ENCODE data around the gene CAPN5.

Gene CAPN5

GRCh38 chr11:77108436-77108835, 41.7 kb downstream of the CAPN5 start:
- H3K36me3 Mint-ChIP-seq (ENCODE audit: insufficient read depth), result peaks cover 3% of the 10 kb centered on the region
- no peaks in the 10 kb centered on the region for H3K27me3 Mint-ChIP-seq
- ATAC-seq (replicated peaks) (no peak), DNase-seq (no peak)
- no peak overlapping the region for H3K27ac Mint-ChIP-seq
- no peaks in the 10 kb centered on the region for H3K9me3 Mint-ChIP-seq
- no peak overlapping the region for H3K4me3 Mint-ChIP-seq
- H3K4me1 Mint-ChIP-seq (ENCODE audit: low read depth in 2 of 2), result no peaks in the 10 kb centered on the region

- DNase-seq, result no peak
- Mint-ChIP-seq H3K27ac (no peak overlapping the region), H3K4me3 (no peak overlapping the region), H3K27me3 (no peaks in the 10 kb centered on the region), H3K9me3 (no peaks in the 10 kb centered on the region), H3K4me1 (ENCODE audit: low read depth in 2 of 2) (no peaks in the 10 kb centered on the region), H3K36me3 (ENCODE audit: insufficient read depth) (peaks cover 4% of the 10 kb centered on the region)
- no peak for ATAC-seq (replicated peaks)
Measured at GRCh38 chr11:77109236-77110019, 42.7 kb downstream of the CAPN5 start.

DNA sequence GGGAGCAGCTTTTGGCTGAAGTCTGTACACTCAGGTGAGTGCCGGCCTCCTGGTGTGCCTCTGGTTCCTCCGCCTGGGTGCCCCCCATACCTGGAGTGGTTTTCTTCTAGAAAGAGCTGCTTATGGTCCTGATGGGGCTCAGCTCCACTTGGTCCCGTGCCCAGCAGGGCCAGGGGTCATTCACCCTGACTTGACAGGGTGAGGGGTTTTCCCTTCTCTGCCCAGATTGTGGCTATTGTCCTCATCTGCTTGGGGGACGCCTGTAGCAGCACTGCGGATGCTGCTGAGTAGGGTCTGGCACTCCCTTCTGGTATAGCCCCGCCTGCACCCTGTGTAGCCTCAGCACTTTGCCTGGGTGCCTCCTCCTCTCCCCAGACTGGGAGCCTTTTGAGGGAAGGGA, 44.1 kb downstream of the CAPN5 start:
- H3K36me3 Mint-ChIP-seq (ENCODE audit: insufficient read depth), result peaks cover 4% of the 10 kb centered on the region
- DNase-seq, result no peak
- no peaks in the 10 kb centered on the region for H3K27me3 Mint-ChIP-seq
- H3K27ac Mint-ChIP-seq, result no peak overlapping the region
- no peak for ATAC-seq (replicated peaks)
- no peaks in the 10 kb centered on the region for H3K9me3 Mint-ChIP-seq
- no peak overlapping the region for H3K4me3 Mint-ChIP-seq
- H3K4me1 Mint-ChIP-seq (ENCODE audit: low read depth in 2 of 2), result no peaks in the 10 kb centered on the region

DNA sequence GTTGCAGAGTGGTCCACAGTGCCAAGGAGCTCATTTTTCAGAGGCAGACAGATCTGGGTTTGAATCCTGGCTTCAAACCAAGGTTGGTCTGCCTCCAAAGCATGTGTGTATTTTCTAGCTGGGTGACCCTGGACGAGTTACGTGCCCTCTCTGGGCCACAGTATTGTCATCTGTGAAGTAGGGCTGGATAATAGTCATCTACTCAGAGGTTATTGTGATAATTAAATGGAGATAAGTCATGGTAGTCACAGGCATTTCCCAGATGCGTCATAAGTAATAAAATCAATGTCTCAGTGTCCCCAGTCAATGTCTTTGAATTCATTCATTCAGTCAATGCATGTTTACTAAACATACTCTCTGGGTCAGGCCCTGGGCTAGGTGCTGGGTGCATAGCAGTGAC, 44.5 kb downstream of the CAPN5 start:
- H3K4me1 Mint-ChIP-seq (ENCODE audit: low read depth in 2 of 2), result no peaks in the 10 kb centered on the region
- DNase-seq (no peak), ATAC-seq (replicated peaks) (no peak)
- no peak overlapping the region for H3K27ac Mint-ChIP-seq
- H3K9me3 Mint-ChIP-seq, result no peaks in the 10 kb centered on the region
- peaks cover 4% of the 10 kb centered on the region for H3K36me3 Mint-ChIP-seq (ENCODE audit: insufficient read depth)
- H3K27me3 Mint-ChIP-seq, result no peaks in the 10 kb centered on the region
- no peak overlapping the region for H3K4me3 Mint-ChIP-seq

- Mint-ChIP-seq H3K4me3 (no peak overlapping the region), H3K4me1 (ENCODE audit: low read depth in 2 of 2) (no peaks in the 10 kb centered on the region), H3K9me3 (no peaks in the 10 kb centered on the region), H3K27ac (no peak overlapping the region), H3K27me3 (no peaks in the 10 kb centered on the region), H3K36me3 (ENCODE audit: insufficient read depth) (peaks cover 4% of the 10 kb centered on the region)
- no peak for DNase-seq
- no peak for ATAC-seq (replicated peaks)
Measured at GRCh38 chr11:77111946-77112345, 45.2 kb downstream of the CAPN5 start.

- no peaks in the 10 kb centered on the region for H3K27me3 Mint-ChIP-seq
- H3K9me3 Mint-ChIP-seq, result no peaks in the 10 kb centered on the region
- no peaks in the 10 kb centered on the region for H3K4me1 Mint-ChIP-seq (ENCODE audit: low read depth in 2 of 2)
- no peak overlapping the region for H3K4me3 Mint-ChIP-seq
- H3K27ac Mint-ChIP-seq, result no peak overlapping the region
- ATAC-seq (replicated peaks) (no peak), DNase-seq (no peak)
- peaks cover 4% of the 10 kb centered on the region for H3K36me3 Mint-ChIP-seq (ENCODE audit: insufficient read depth)
Measured at GRCh38 chr11:77112641-77113381, 46.0 kb downstream of the CAPN5 start.

GRCh38 chr11:77113382-77114088, 46.8 kb downstream of the CAPN5 start:
- Mint-ChIP-seq H3K9me3 (no peaks in the 10 kb centered on the region), H3K27me3 (no peaks in the 10 kb centered on the region), H3K4me1 (ENCODE audit: low read depth in 2 of 2) (no peaks in the 10 kb centered on the region), H3K27ac (no peak overlapping the region), H3K4me3 (no peak overlapping the region), H3K36me3 (ENCODE audit: insufficient read depth) (peaks cover 4% of the 10 kb centered on the region)
- ATAC-seq (replicated peaks) (no peak), DNase-seq (no peak)

DNA sequence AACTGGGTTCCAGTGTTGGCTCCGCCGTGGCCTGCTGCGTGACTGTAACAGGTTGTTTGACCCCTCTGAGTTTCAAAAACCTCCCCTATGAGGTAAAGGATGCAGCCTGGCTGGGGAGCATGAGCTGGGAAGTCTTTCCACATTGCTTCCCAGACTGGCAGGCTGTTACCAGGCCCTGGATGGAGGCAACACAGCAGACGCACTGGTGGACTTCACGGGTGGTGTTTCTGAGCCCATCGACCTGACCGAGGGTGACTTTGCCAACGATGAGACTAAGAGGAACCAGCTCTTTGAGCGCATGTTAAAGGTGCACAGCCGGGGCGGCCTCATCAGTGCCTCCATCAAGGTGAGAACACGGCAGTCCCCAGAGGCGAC, 47.3 kb downstream of the CAPN5 start:
- Mint-ChIP-seq H3K4me3 (no peak overlapping the region), H3K4me1 (ENCODE audit: low read depth in 2 of 2) (no peaks in the 10 kb centered on the region), H3K36me3 (ENCODE audit: insufficient read depth) (peaks cover 4% of the 10 kb centered on the region), H3K27ac (no peak overlapping the region), H3K9me3 (no peaks in the 10 kb centered on the region), H3K27me3 (no peaks in the 10 kb centered on the region)
- DNase-seq, result no peak
- ATAC-seq (replicated peaks), result no peak

- no peak overlapping the region for H3K27ac Mint-ChIP-seq
- H3K4me1 Mint-ChIP-seq (ENCODE audit: low read depth in 2 of 2), result no peaks in the 10 kb centered on the region
- H3K9me3 Mint-ChIP-seq, result no peaks in the 10 kb centered on the region
- H3K36me3 Mint-ChIP-seq (ENCODE audit: insufficient read depth), result peaks cover 4% of the 10 kb centered on the region
- H3K27me3 Mint-ChIP-seq, result no peaks in the 10 kb centered on the region
- H3K4me3 Mint-ChIP-seq, result no peak overlapping the region
- DNase-seq (no peak), ATAC-seq (replicated peaks) (no peak)
Measured at GRCh38 chr11:77115181-77115611, 48.4 kb downstream of the CAPN5 start.

DNA sequence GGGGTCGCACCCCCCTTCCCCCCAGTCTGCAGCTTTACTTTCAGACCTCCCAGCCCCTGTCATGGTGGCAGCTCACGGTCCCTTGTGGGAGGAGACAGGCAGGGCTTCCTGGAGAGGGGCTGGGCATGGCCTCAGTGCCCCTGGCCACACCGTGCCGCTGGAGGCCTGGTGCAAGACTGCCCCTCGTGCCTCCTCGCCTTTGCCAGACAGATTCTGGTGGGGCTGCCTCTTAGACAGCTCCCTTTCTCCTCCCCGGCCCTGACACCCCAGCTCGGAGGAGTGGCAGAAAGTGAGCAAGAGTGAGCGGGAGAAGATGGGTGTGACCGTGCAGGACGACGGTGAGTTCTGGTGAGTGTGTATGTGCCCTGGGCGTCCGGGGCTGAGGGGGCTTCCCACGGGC, 49.2 kb downstream of the CAPN5 start:
- H3K27me3 Mint-ChIP-seq, result no peaks in the 10 kb centered on the region
- H3K36me3 Mint-ChIP-seq (ENCODE audit: insufficient read depth), result peaks cover 4% of the 10 kb centered on the region
- no peak for DNase-seq
- H3K27ac Mint-ChIP-seq, result no peak overlapping the region
- peaks cover 0 to 3% of the 10 kb centered on the region in 2 donors for H3K4me1 Mint-ChIP-seq (ENCODE audit: low read depth in 2 of 2)
- ATAC-seq (replicated peaks), result no peak
- H3K4me3 Mint-ChIP-seq, result no peak overlapping the region
- H3K9me3 Mint-ChIP-seq, result no peaks in the 10 kb centered on the region

GRCh38 chr11:77117492-77117891, 50.7 kb downstream of the CAPN5 start:
- ATAC-seq (replicated peaks), result no peak
- Mint-ChIP-seq H3K4me1 (ENCODE audit: low read depth in 2 of 2) (peaks cover 0 to 6% of the 10 kb centered on the region in 2 donors), H3K27ac (no peak overlapping the region), H3K27me3 (no peaks in the 10 kb centered on the region), H3K36me3 (ENCODE audit: insufficient read depth) (peaks cover 4% of the 10 kb centered on the region), H3K4me3 (no peak overlapping the region), H3K9me3 (no peaks in the 10 kb centered on the region)
- no peak for DNase-seq

- H3K36me3 Mint-ChIP-seq (ENCODE audit: insufficient read depth), result peaks cover 4% of the 10 kb centered on the region
- H3K27ac Mint-ChIP-seq, result no peak overlapping the region
- ATAC-seq (replicated peaks) (no peak), DNase-seq (no peak)
- no peaks in the 10 kb centered on the region for H3K9me3 Mint-ChIP-seq
- no peaks in the 10 kb centered on the region for H3K27me3 Mint-ChIP-seq
- peaks cover 0 to 6% of the 10 kb centered on the region in 2 donors for H3K4me1 Mint-ChIP-seq (ENCODE audit: low read depth in 2 of 2)
- no peak overlapping the region for H3K4me3 Mint-ChIP-seq
Measured at GRCh38 chr11:77118086-77118485, 51.3 kb downstream of the CAPN5 start.

DNA sequence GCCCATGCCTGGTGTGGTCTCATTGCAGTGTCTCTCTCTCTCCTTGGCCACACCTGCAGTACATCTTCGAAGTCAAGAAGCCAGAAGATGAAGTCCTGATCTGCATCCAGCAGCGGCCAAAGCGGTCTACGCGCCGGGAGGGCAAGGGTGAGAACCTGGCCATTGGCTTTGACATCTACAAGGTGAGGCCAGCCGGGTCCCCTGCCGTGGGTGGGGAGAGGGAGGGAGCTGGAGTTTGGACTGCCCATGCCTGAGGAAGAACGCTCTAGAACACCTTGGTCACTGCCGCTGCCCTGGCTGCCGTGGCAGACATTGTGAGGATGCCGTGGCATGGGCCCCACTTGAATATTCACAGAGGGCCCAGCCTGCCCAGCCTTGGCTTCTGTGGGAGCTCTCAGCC, 52.2 kb downstream of the CAPN5 start:
- H3K27ac Mint-ChIP-seq, result no peak overlapping the region
- DNase-seq (no peak), ATAC-seq (replicated peaks) (no peak)
- no peak overlapping the region for H3K4me3 Mint-ChIP-seq
- no peaks in the 10 kb centered on the region for H3K9me3 Mint-ChIP-seq
- no peaks in the 10 kb centered on the region for H3K36me3 Mint-ChIP-seq (ENCODE audit: insufficient read depth)
- peaks cover 0 to 6% of the 10 kb centered on the region in 2 donors for H3K4me1 Mint-ChIP-seq (ENCODE audit: low read depth in 2 of 2)
- H3K27me3 Mint-ChIP-seq, result no peaks in the 10 kb centered on the region

GRCh38 chr11:77119531-77119936, 52.8 kb downstream of the CAPN5 start:
- no peak for ATAC-seq (replicated peaks)

More at GRCh38 chr11:77119531-77119936, 52.8 kb downstream of the CAPN5 start:
- no peaks in the 10 kb centered on the region for H3K27me3 Mint-ChIP-seq
- H3K9me3 Mint-ChIP-seq, result no peaks in the 10 kb centered on the region
- H3K4me3 Mint-ChIP-seq, result no peak overlapping the region
- peaks cover 0 to 6% of the 10 kb centered on the region in 2 donors for H3K4me1 Mint-ChIP-seq (ENCODE audit: low read depth in 2 of 2)
- no peaks in the 10 kb centered on the region for H3K36me3 Mint-ChIP-seq (ENCODE audit: insufficient read depth)
- no peak overlapping the region for H3K27ac Mint-ChIP-seq
- DNase-seq, result no peak

Data from effector memory CD8-positive, alpha-beta T cell (primary cell).